Hepatocyte (in vitro differentiated cells): ENCODE measurements around the gene ACADVL. TPM values are rescaled to one million over a fixed set of nuclear protein-coding genes. Genes with fewer than 3 reads are reported as not detected.

Source experiments
- DNase-seq: peaks from one replicate; pipeline ENCODE4 v3.0.0-alpha.2; 2016; ENCODE audit warnings: low spot score
- H2AFZ ChIP-seq: fragments of 200-600 bp; sonication (generic); 2 replicates; pipeline ENCODE4 v1.6.0; 2016; ENCODE audit warnings: antibody characterized with exemption, mild to moderate bottlenecking
- H3K27ac ChIP-seq: fragments of 200-600 bp; sonication (generic); 2 replicates; pipeline ENCODE4 v1.5.1; 2016; ENCODE audit warnings: mild to moderate bottlenecking
- H3K27me3 ChIP-seq: fragments of 200-600 bp; sonication (generic); 2 replicates; pipeline ENCODE4 v1.6.1; 2016
- H3K36me3 ChIP-seq: fragments of 200-600 bp; sonication (generic); replicated peaks from 2 replicates; pipeline ENCODE4 v1.5.1; 2016; ENCODE audit warnings: low read depth; ENCODE audit not compliant: insufficient read depth
- H3K4me1 ChIP-seq: fragments of 200-600 bp; sonication (generic); 2 replicates; pipeline ENCODE4 v1.5.1; 2016; ENCODE audit warnings: mild to moderate bottlenecking, moderate library complexity; ENCODE audit not compliant: insufficient read depth
- H3K4me2 ChIP-seq: fragments of 200-600 bp; sonication (generic); 2 replicates; pipeline ENCODE4 v1.6.0; 2016
- H3K4me3 ChIP-seq: fragments of 200-600 bp; sonication (generic); 2 replicates; pipeline ENCODE4 v1.5.1; 2016; ENCODE audit warnings: mild to moderate bottlenecking
- H3K79me2 ChIP-seq: fragments of 200-600 bp; sonication (generic); 2 replicates; pipeline ENCODE4 v1.6.0; 2017; ENCODE audit warnings: mild to moderate bottlenecking
- H3K9me2 ChIP-seq: fragments of 200-600 bp; sonication (generic); replicated peaks from 2 replicates; pipeline ENCODE4 v1.6.0; 2017; ENCODE audit warnings: mild to moderate bottlenecking; ENCODE audit not compliant: insufficient read depth
- H3K9me3 ChIP-seq: fragments of 200-600 bp; sonication (generic); 2 replicates; pipeline ENCODE4 v1.5.1; 2016; ENCODE audit warnings: low read depth, mild to moderate bottlenecking
- H4K20me1 ChIP-seq: fragments of 200-600 bp; sonication (generic); 2 replicates; pipeline ENCODE4 v1.6.0; 2016; ENCODE audit warnings: mild to moderate bottlenecking; ENCODE audit not compliant: insufficient read depth, poor library complexity, severe bottlenecking
- CTCF ChIP-seq: fragments of 200-600 bp; sonication (generic); IDR thresholded peaks from 2 replicates; pipeline ENCODE4 v1.5.1; 2016; ENCODE audit warnings: antibody characterized with exemption, mild to moderate bottlenecking; ENCODE audit not compliant: poor library complexity
- EZH2 ChIP-seq: fragments of 200-600 bp; sonication (generic); IDR thresholded peaks from 2 replicates; pipeline ENCODE4 v1.6.1; 2016; ENCODE audit warnings: antibody characterized with exemption, mild to moderate bottlenecking, borderline replicate concordance
- EZH2phosphoT487 ChIP-seq: fragments of 200-600 bp; sonication (generic); IDR thresholded peaks from one replicate; pipeline ENCODE4 v1.6.1; 2018; ENCODE audit warnings: antibody characterized with exemption, mild to moderate bottlenecking, low read depth, moderate library complexity; ENCODE audit not compliant: unreplicated experiment, severe bottlenecking
- WGBS: methylation state at CpG from one replicate; pipeline ENCODE4 v1.1.6; 2016; ENCODE audit warnings: low lambda C conversion rate; ENCODE audit errors: missing lambda C conversion rate; 5-methylcytosine and 5-hydroxymethylcytosine counted together
- polyA plus RNA-seq: library from polyadenylated mRNA; unstranded; fragments of >200 nt; fragmentation: Nextera tagmentation; extraction: Ambion mirVana; gene quantifications from 2 replicates; pipeline ENCODE4 v1.2.1, GENCODE V29; 2016
- total RNA-seq: library from RNA; depleted of rRNA; stranded (reverse); fragments of >200 nt; gene quantifications from 2 replicates; pipeline ENCODE4 v1.2.3, GENCODE V29; 2014

Gene ACADVL
- total and polyA plus RNA-seq, 2 experiments from 2014 or later, result 469 to 1,250 TPM

DNA sequence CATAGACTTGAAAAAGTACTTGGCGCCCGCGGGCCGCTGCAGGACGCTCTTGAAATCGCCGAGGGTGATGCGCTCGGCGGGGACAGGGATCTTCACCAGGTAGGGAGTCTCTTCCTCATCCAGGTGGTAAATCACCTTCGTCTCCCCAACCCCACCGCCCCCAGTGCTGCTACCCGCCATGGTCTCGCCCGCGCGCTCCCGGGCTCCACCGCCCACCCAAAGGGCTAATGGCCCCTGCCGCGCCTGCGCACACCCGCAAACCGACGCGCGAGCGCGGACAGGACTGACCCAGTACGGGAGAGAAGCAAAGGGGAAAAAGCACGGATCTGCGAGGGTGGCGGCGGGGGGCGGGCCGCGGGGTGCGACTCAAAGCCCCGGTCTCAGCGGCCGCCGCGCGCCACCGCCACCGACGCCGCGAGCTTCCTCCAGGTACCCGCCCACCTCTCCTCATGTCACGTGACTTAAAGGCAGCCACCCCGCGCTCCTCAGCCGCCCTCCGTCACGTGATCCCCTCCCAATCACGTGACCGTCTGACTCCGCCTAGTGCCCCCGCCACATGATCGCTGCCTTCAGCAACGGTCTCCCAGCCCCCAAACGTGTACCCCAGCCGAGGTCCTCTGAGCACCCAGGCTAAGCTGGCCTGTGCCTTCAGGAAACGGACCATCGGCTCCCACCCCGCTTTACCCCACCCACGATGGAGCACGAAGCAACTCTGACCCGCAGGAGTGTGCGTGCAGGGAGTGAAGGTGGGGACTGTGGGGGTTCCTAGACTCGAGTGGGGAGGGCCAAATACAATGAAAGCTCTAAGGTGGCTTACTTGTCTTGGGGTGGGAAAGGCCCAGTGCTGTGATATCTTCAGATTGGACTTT lies 14.6 kb downstream of the ACADVL start, which contains the start of gene DVL2:
TSS of gene DVL2 (minus strand) at position 435 of the 869 bp plus-strand sequence. CDS start at position 180, 255 bp downstream.
- Histone ChIP-seq H4K20me1 (peaks cover 32% of the 10 kb centered on the region), H3K27me3 (no peaks in the 10 kb centered on the region), H3K27ac (peak within 1 kb of the TSS; percentile 97), H3K36me3 (no peaks in the 10 kb centered on the region), H3K4me3 (peak within 1 kb of the TSS; percentile 88), H3K9me3 (no peaks in the 10 kb centered on the region), H3K79me2 (peaks cover 89% of the 10 kb centered on the region), H3K9me2 (no peaks in the 10 kb centered on the region), H3K4me1 (peaks cover 28% of the 10 kb centered on the region), H2AFZ (peak within 1 kb of the TSS; percentile 43), H3K4me2 (peak within 1 kb of the TSS; percentile 92)
- no peak for TF ChIP-seq EZH2phosphoT487
- TF ChIP-seq EZH2, result no peak
- no peak for TF ChIP-seq CTCF
- WGBS, result 5% methylated on average over 31 of the region's 72 CpGs
- peak; percentile 98 for DNase-seq

DNA sequence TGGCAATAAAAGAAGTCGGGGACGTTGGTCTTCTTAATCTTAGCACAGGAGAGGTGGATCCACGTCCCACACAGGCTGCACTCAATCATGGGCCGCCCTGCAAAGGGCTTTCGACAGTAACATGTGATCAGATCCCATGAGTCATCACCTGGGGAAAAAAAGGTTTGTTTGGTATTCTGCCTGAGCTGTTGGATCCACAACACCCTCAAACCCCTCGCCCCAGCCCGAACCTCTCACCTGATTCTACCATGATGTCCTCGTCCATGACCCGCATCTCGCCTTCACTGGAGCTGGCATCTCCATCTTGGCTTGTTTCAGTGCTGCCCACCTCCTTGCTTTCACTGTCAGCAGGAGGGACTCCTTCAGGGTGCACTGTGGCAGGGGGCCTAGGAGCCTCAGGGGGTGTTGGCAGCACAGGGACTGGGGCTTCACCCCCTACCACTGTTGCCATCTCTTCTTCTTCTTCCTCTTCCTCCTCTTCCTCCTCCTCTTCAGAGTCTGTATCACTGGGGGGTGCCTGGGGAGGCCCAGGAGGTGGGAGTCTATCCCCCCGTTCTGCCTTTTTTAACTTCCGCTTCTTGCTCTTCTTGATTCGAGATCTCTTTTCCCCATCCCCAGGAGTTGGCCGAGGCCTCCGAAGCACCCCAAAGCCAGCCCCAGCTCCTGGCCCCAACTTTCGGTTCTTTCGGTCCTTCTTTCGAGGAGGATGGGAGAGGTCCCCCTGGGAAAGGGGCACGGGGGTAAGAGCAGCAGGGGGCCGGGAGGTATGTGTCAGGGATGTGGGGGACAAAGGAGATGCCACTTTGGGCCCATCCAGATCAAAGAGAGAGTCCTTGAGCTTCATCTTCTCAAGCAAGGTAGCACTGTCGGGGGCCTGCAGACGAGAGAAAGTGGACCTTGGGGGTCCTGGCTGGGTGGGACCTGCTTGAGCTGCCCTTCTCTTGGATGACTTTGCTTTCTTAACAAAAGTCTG lies 16.2 kb downstream of the ACADVL start:
- Histone ChIP-seq H3K4me3 (no peak overlapping the region), H3K4me2 (peak overlapping the region; percentile 92), H3K27ac (peak overlapping the region; percentile 97), H3K36me3 (no peaks in the 10 kb centered on the region), H3K79me2 (peaks cover 84% of the 10 kb centered on the region), H3K9me3 (no peaks in the 10 kb centered on the region), H4K20me1 (peaks cover 21% of the 10 kb centered on the region), H3K27me3 (no peaks in the 10 kb centered on the region), H3K4me1 (peaks cover 40% of the 10 kb centered on the region), H2AFZ (no peak overlapping the region), H3K9me2 (no peaks in the 10 kb centered on the region)
- TF ChIP-seq CTCF (no peak), EZH2 (no peak), EZH2phosphoT487 (no peak)
- DNase-seq, result peak; percentile 73
- 84% methylated on average over 22 of the region's 22 CpGs for WGBS

GRCh38 chr17:7236808-7237207 lies 17.1 kb downstream of the ACADVL start:
- peak overlapping the region; percentile 92 for H3K4me2 ChIP-seq
- peaks cover 13% of the 10 kb centered on the region for H4K20me1 ChIP-seq
- WGBS, result 86% methylated on average over 6 of the region's 6 CpGs
- peaks cover 84% of the 10 kb centered on the region for H3K79me2 ChIP-seq
- no peak for DNase-seq
- no peak for TF ChIP-seq EZH2
- H2AFZ ChIP-seq, result no peak overlapping the region
- peak overlapping the region; percentile 98 for H3K27ac ChIP-seq
- H3K4me3 ChIP-seq, result no peak overlapping the region
- H3K36me3 ChIP-seq, result no peaks in the 10 kb centered on the region
- H3K27me3 ChIP-seq, result no peaks in the 10 kb centered on the region
- peaks cover 35% of the 10 kb centered on the region for H3K4me1 ChIP-seq
- no peaks in the 10 kb centered on the region for H3K9me2 ChIP-seq
- H3K9me3 ChIP-seq, result no peaks in the 10 kb centered on the region
